Measurements from ENCODE around the gene UGGT2.
"Not testable (repeated sequence)": the region's sequence is repeated elsewhere in the genome, so short reads cannot be mapped to it uniquely, and the experiment has no call there.

UGGT2 gene

DNA sequence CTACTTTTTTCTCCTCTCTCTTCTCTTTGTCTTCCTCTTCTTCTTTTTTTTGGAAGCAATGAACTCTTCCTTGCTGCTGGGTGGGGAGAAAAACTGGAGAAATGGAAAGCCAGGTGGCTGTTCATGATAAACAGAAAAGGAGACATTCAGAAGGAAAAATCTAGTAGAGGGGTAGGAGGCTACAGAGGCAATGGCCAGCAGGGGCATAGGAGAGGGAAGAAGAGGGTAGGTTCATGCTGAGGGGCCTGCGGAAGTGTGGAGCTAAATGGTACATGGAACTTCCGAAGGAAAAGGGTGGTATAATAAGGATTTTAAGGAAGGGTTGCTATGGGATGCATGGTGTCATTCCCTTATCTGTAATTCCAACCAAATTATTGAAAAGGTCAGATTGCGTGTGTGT is 19.2 kb upstream of the UGGT2 start:
- TF ChIP-seq, protein P1, sequence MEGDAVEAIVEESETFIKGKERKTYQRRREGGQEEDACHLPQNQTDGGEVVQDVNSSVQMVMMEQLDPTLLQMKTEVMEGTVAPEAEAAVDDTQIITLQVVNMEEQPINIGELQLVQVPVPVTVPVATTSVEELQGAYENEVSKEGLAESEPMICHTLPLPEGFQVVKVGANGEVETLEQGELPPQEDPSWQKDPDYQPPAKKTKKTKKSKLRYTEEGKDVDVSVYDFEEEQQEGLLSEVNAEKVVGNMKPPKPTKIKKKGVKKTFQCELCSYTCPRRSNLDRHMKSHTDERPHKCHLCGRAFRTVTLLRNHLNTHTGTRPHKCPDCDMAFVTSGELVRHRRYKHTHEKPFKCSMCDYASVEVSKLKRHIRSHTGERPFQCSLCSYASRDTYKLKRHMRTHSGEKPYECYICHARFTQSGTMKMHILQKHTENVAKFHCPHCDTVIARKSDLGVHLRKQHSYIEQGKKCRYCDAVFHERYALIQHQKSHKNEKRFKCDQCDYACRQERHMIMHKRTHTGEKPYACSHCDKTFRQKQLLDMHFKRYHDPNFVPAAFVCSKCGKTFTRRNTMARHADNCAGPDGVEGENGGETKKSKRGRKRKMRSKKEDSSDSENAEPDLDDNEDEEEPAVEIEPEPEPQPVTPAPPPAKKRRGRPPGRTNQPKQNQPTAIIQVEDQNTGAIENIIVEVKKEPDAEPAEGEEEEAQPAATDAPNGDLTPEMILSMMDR (conservative IDR thresholded peaks at IDR 0.05; ENCODE audit: low read length) = no peak
- H3K4me3 ChIP-seq (ENCODE audit: low read length) = no peak overlapping the region
- no peak for DNase-seq (ENCODE audit: low read depth)

DNA sequence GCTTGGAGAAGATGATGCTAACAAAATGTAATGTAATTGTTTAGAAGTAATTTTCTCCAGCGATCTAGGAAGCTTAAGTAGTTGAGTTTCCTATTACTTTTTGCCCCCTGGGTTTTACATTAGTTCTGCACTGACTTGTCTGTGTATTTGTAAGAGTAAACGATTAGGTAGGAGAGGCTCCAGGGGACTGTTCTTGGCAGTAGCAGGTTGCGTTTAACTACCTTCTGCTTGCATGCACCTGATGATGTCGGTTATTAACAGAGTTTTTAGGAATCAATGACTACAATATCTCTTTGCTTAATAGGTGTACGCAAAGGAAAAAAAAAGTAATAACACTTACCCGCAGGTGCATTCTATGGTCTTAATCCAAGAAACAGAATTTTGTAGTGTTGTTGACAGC is 18.3 kb upstream of the UGGT2 start:
- DNase-seq (ENCODE audit: low read depth) = no peak
- no peak overlapping the region for H3K4me3 ChIP-seq (ENCODE audit: low read length)
- TF ChIP-seq, protein P1 (conservative IDR thresholded peaks at IDR 0.05; ENCODE audit: low read length) = no peak

DNA sequence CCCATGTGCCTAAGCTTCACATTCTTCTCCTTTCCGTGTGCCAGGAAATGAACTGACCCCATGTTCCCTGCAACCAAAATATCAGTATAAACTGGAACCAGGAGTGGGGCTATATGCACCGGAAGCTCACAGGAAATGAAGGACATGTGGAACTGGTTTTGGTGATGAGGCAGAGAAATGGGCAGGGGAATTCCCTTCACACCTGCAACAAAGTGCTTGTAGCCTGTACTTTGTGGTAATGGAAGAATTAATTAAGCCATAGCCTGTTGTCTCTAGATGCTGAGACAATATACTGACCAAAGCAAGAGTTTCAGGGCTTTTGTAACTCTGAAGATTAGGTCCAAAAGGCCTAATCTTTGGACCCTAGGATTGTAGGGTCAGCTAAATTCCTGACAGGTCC is 15.5 kb upstream of the UGGT2 start:
- H3K4me3 ChIP-seq (ENCODE audit: low read length) = no peak overlapping the region
- TF ChIP-seq, protein P1 (conservative IDR thresholded peaks at IDR 0.05; ENCODE audit: low read length) = no peak
- no peak for DNase-seq (ENCODE audit: low read depth)

DNA sequence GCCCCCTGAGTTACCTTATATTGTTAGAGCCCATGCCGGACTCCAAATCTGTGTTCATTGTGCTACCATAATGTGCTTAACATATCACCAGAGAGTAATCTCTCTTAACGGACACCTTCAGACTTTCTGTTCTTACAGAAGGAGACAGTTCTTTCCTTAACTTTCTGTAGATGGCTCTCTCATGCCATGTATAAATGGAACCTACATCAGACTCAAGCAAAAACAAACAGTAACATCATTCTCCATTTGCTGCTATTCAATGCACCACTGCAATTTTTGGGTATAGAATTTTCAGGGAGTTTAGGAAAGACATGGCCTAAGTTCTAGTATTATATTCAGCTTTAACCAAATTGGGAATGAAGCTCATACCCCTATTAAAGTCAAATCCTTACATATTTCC is 12.6 kb upstream of the UGGT2 start:
- no peak overlapping the region for H3K4me3 ChIP-seq (ENCODE audit: low read length)
- TF ChIP-seq, protein P1 (conservative IDR thresholded peaks at IDR 0.05; ENCODE audit: low read length) = no peak
- no peak for DNase-seq (ENCODE audit: low read depth)

DNA sequence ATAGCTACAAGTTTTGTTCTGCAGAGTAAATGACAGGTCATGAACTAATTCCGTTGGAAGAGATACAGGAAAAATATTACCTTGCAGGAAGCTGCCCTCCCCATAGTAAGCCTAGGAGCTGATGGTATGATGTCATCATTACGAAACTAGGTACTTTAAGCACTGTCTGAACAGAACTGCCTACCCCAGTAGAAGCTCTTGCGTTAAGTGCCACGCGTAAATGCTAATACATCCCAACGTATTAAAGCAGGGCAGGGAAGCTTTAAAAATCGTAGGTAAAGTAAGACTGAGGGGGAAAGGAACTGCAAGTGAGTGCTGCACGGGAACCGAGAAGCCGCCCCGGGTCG is 572 bp downstream of the UGGT2 start:
- TF ChIP-seq, protein P1 (conservative IDR thresholded peaks at IDR 0.05; ENCODE audit: low read length) = no peak
- H3K4me3 ChIP-seq (ENCODE audit: low read length) = peak overlapping the region; percentile 99
- peak; percentile 64 for DNase-seq (ENCODE audit: low read depth)

DNA sequence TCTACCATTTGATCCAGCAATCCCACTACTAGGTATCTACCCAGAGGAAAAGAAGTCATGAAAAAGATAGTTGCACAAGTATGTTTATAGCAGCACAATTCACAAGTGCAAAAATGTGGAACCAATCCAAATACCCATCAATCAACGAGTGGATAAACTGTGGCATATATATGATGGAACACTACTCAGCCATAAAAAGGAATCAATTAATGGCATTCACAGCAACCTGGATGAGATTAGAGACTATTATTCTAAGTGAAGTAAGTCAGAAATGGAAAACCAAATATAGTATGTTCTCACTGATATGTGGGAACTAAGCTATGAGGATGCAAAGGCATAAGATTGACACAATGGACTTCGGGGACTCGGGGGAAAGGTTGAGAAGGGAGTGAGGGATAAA is 1.3 kb downstream of the UGGT2 start:
- H3K4me3 ChIP-seq (ENCODE audit: low read length); DNase-seq (ENCODE audit: low read depth): not testable (repeated sequence)

DNA sequence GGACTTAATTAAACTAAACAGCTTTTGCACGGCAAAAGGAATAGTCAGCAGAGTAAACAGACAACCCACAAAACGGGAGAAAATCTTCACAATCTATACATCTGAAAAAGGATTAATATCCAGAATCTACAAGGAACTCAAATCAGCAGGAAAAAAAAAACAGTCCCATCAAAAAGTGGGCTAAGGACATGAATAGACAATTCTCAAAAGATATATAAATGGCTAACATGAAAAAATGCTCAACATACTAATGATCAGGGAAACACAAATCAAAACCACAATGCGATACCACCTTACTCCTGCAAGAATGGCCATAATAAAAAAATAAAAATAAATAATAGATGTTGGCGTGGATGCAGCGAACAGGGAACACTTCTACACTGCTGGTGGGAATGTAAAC is 1.7 kb downstream of the UGGT2 start:
- DNase-seq (ENCODE audit: low read depth); H3K4me3 ChIP-seq (ENCODE audit: low read length): not testable (repeated sequence)

DNA sequence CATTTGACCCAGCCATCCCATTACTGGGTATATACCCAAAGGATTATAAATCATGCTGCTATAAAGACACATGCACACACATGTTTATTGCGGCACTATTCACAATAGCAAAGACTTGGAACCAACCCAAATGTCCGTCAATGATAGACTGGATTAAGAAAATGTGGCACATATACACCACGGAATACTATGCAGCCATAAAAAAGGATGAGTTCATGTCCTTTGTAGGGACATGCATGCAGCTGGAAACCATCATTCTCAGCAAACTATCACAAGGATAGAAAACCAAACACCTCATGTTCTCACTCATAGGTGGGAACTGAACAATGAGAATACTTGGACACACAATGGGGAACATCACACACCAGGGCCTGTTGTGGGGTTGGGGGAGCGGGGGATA is 2.2 kb downstream of the UGGT2 start:
- not testable (repeated sequence) for DNase-seq (ENCODE audit: low read depth); H3K4me3 ChIP-seq (ENCODE audit: low read length)

DNA sequence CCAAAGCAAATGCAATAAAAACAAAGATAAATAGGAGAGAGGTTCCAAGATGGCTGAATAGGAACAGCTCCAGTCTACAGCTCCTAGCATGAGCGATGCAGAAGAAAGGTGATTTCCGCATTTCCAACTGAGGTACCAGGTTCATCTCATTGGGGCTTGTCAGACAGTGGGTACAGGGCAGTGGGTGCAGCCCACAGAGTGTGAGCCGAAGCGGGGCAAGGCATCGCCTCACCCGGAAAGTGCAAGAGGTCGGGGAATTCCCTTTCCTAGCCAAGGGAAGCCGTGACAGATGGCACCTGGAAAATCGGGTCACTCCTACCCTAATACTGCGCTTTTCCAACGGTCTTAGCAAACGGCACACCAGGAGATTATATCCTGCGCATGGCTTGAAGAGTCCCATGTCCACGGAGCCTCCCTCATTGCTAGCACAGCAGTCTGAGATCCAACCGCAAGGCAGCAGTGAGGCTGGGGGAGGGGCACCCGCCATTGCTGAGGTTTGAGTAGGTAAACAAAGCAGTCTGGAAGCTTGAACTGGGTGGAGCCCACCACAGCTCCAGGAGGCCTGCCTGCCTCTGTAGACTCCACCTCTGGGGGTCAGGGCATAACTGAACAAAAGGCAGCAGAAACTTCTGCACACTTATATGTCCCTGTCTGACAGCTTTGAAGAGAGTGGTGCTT is 6.6 kb downstream of the UGGT2 start:
- DNase-seq (ENCODE audit: low read depth); H3K4me3 ChIP-seq (ENCODE audit: low read length): not testable (repeated sequence)

Measured in AG10803 (cell line).